Left ventricle myocardium superior (tissue), 1 donor: ENCODE results near the gene ATP5F1D. TPM values are rescaled to one million over a fixed set of nuclear protein-coding genes. Genes with fewer than 3 reads are reported as not detected.

Source experiments
- total RNA-seq: library from RNA; stranded (reverse); fragmentation: NEBNext Ultra II Directional; extraction: Animal tissue kit (Norgen Biotek cat#: 25700); gene quantifications from one replicate; pipeline ENCODE4 v1.2.1, GENCODE V29; 2021
- donor health status: DM: no; HTN: yes; CAD: no; lungs with severe emphysema.

The ATP5F1D gene
- total RNA-seq, 1 donor from 2014 or later, result 686 TPM

Other genes with a start within 250 kb of the ATP5F1D start
- gene GRIN3B, start 241.3 kb upstream of the ATP5F1D start, total RNA-seq, result not detected
- 122 TPM for gene TMEM259, start 220.6 kb upstream of the ATP5F1D start, total RNA-seq
- gene RNU6-2, start 220.2 kb upstream of the ATP5F1D start, total RNA-seq, result not detected
- 94.0 TPM for gene CNN2, start 215.1 kb upstream of the ATP5F1D start, total RNA-seq
- 9.4 TPM for gene ABCA7, start 201.6 kb upstream of the ATP5F1D start, total RNA-seq
- gene ARHGAP45, start 174.6 kb upstream of the ATP5F1D start, total RNA-seq, result 6.0 TPM
- gene POLR2E, start 146.4 kb upstream of the ATP5F1D start, total RNA-seq, result 148 TPM
- 337 TPM for gene GPX4, start 137.8 kb upstream of the ATP5F1D start, total RNA-seq
- gene SBNO2, start 67.5 kb upstream of the ATP5F1D start, total RNA-seq, result 18.7 TPM
- gene STK11, start 36.0 kb upstream of the ATP5F1D start, total RNA-seq, result 66.2 TPM
- gene CBARP, start 3.7 kb upstream of the ATP5F1D start, total RNA-seq, result 1.2 TPM
- gene MIDN, start 6.8 kb downstream of the ATP5F1D start, total RNA-seq, result 59.7 TPM
- 248 TPM for gene CIRBP, start 27.6 kb downstream of the ATP5F1D start, total RNA-seq
- gene FAM174C, start 33.8 kb downstream of the ATP5F1D start, total RNA-seq, result 13.1 TPM
- not detected for gene EFNA2, start 44.1 kb downstream of the ATP5F1D start, total RNA-seq
- 461 TPM for gene NDUFS7, start 142.2 kb downstream of the ATP5F1D start, total RNA-seq
- 92.5 TPM for gene GAMT, start 159.8 kb downstream of the ATP5F1D start, total RNA-seq
- 96.7 TPM for gene DAZAP1, start 165.8 kb downstream of the ATP5F1D start, total RNA-seq
- 625 TPM for gene RPS15, start 196.6 kb downstream of the ATP5F1D start, total RNA-seq
- 0.17 TPM for gene APC2, start 208.4 kb downstream of the ATP5F1D start, total RNA-seq
- 16.2 TPM for gene C19orf25, start 237.5 kb downstream of the ATP5F1D start, total RNA-seq
- gene PCSK4, start 248.6 kb downstream of the ATP5F1D start, total RNA-seq, result 2.8 TPM
- 0.72 TPM for gene REEP6, start 249.4 kb downstream of the ATP5F1D start, total RNA-seq